ENCODE measurements around the gene BAZ2B. TPM values are rescaled to one million over a fixed set of nuclear protein-coding genes. Genes with fewer than 3 reads are reported as not detected.

The BAZ2B gene
- polyA plus RNA-seq, 1 of the 3 experiments (the other 2 are of a cell fraction), result 10.2 TPM

GRCh38 chr2:159497256-159497655 lies 119.1 kb downstream of the BAZ2B start (continued):
- no peak for TF ChIP-seq USF2 (IDR thresholded peaks at IDR 0.05; ENCODE audit: borderline replicate concordance, low read depth, low read length)
- peak; percentile 50; the same call in 1 of the 2 replicates for TF ChIP-seq NFIC (IDR thresholded peaks at IDR 0.05; ENCODE audit: borderline replicate concordance)
- TF ChIP-seq EZH2phosphoT487 (IDR thresholded peaks at IDR 0.05; ENCODE audit: borderline replicate concordance, low read depth), result no peak
- no peak for TF ChIP-seq CHD2 (IDR thresholded peaks at IDR 0.05; ENCODE audit: low read length, partially characterized antibody)
- TF ChIP-seq MEF2A (IDR thresholded peaks at IDR 0.05; ENCODE audit: borderline replicate concordance, low read depth), result no peak
- peak; percentile 24; the same call in 1 of the 2 replicates for TF ChIP-seq POLR2AphosphoS5 (IDR thresholded peaks at IDR 0.05; ENCODE audit: low read depth, low read length)
- TF ChIP-seq FOSL2 (IDR thresholded peaks at IDR 0.05; ENCODE audit: borderline replicate concordance, low read depth), result peak; percentile 86
- peak; percentile 58; the same call in 1 of the 2 replicates for TF ChIP-seq MAX (IDR thresholded peaks at IDR 0.05; ENCODE audit: low read depth)
- no peak for TF ChIP-seq MXI1 (IDR thresholded peaks at IDR 0.05; ENCODE audit: low read depth, low read length)
- TF ChIP-seq REST (IDR thresholded peaks at IDR 0.05; ENCODE audit: low read depth, low read length), result no peak
- TF ChIP-seq RFX5 (IDR thresholded peaks at IDR 0.05; ENCODE audit: low read length), result no peak
- peak; percentile 84 for TF ChIP-seq ELF1 (IDR thresholded peaks at IDR 0.05)
- no peak for TF ChIP-seq CTCF (IDR thresholded peaks at IDR 0.05)
- no peak for TF ChIP-seq GATA2 (CRISPR knock-in tag; IDR thresholded peaks at IDR 0.05)
- TF ChIP-seq EP300 (IDR thresholded peaks at IDR 0.05; ENCODE audit: borderline replicate concordance in 1 of 2, low read depth in 1 of 2, low read length in 1 of 2), result no peak
- peak; percentile 36; the same call in 1 of the 2 replicates for TF ChIP-seq USF1 (IDR thresholded peaks at IDR 0.05; ENCODE audit: borderline replicate concordance, low read depth)
- no peak for TF ChIP-seq YY1 (IDR thresholded peaks at IDR 0.05; ENCODE audit: low read depth)
- TF ChIP-seq JUND (IDR thresholded peaks at IDR 0.05), result peak; percentile 83
- TF ChIP-seq RAD21 (IDR thresholded peaks at IDR 0.05; ENCODE audit: low read length), result no peak
